NCI-H446 (cell line): Measurements from ENCODE around the gene YIF1A.

Experiments
- DNase-seq, 2 experiments: peaks; one replicate each; lab custom pipeline; 2025; lab: John Stamatoyannopoulos, UW

YIF1A gene

GRCh38 chr11:66288671-66289547 lies at the start of gene YIF1A:
TSS of gene YIF1A (minus strand) at chr11:66289143. CDS start at chr11:66288985, 158 bp downstream.
- DNase-seq = peak; percentile 98 to 99

- peak in 1 of 2 experiments; percentile 46 for DNase-seq
Measured at GRCh38 chr11:66337103-66337899, 48.4 kb upstream of the YIF1A start.

- DNase-seq = peak; percentile 73 to 78
Measured at GRCh38 chr11:66336234-66337102, 47.5 kb upstream of the YIF1A start, which contains the start of gene RIN1. TSS of gene RIN1 (minus strand) at chr11:66336434. CDS start at chr11:66336402, 32 bp downstream.

GRCh38 chr11:66335531-66336233 lies 46.7 kb upstream of the YIF1A start:
- DNase-seq = no peak

- no peak for DNase-seq
Measured at GRCh38 chr11:66334605-66335442, 45.9 kb upstream of the YIF1A start.

GRCh38 chr11:66333896-66334604 lies 45.1 kb upstream of the YIF1A start:
- DNase-seq = no peak

GRCh38 chr11:66333220-66333877 lies 44.4 kb upstream of the YIF1A start:
- no peak for DNase-seq

- DNase-seq = no peak
Measured at GRCh38 chr11:66332371-66333219, 43.7 kb upstream of the YIF1A start.

GRCh38 chr11:66331542-66332370 lies 42.8 kb upstream of the YIF1A start:
- no peak for DNase-seq

GRCh38 chr11:66330931-66331330 lies 42.0 kb upstream of the YIF1A start:
- DNase-seq = no peak

- no peak for DNase-seq
Measured at GRCh38 chr11:66329165-66329673, 40.3 kb upstream of the YIF1A start.

- peak; percentile 38 to 77 for DNase-seq
Measured at GRCh38 chr11:66328302-66329144, 39.6 kb upstream of the YIF1A start.

- no peak for DNase-seq
Measured at GRCh38 chr11:66328031-66328301, 39.0 kb upstream of the YIF1A start.

GRCh38 chr11:66327171-66328030 lies 38.5 kb upstream of the YIF1A start:
- no peak for DNase-seq
